Muscle of leg (tissue), 11 donors: Measurements from ENCODE around the gene PDGFD. TPM values are rescaled to one million over a fixed set of nuclear protein-coding genes. Genes with fewer than 3 reads are reported as not detected.

Source experiments
- DNase-seq: peaks from one replicate; pipeline ENCODE4 v3.0.0; 2013
- H3K27ac ChIP-seq: one replicate; pipeline ENCODE4 v1.5.1; 2013; ENCODE audit warnings: mild to moderate bottlenecking, low read length, control low read depth
- H3K27me3 ChIP-seq: one replicate; pipeline ENCODE4 v1.6.1; 2013; ENCODE audit warnings: low read length; ENCODE audit not compliant: control insufficient read depth, insufficient read depth
- H3K36me3 ChIP-seq: one replicate; pipeline ENCODE4 v1.6.1; 2013; ENCODE audit warnings: low read length; ENCODE audit not compliant: control insufficient read depth, insufficient read depth
- H3K4me1 ChIP-seq: one replicate; pipeline ENCODE4 v1.6.1; 2013; ENCODE audit warnings: low read length; ENCODE audit not compliant: control insufficient read depth, insufficient read depth
- H3K4me3 ChIP-seq: one replicate; pipeline ENCODE4 v1.5.1; 2013; ENCODE audit warnings: low read length, control low read depth
- H3K9me3 ChIP-seq: replicated peaks from 2 replicates; pipeline ENCODE4 v1.6.1; 2013; ENCODE audit warnings: low read depth, low read length; ENCODE audit not compliant: control insufficient read depth
- WGBS: methylation state at CpG from one replicate; pipeline ENCODE4 v1.1.5; 2013; ENCODE audit warnings: missing lambda C conversion rate; ENCODE audit not compliant: insufficient coverage; 5-methylcytosine and 5-hydroxymethylcytosine counted together
- polyA plus RNA-seq, 8 donors: library from polyadenylated mRNA; unstranded; fragments of 120-200 nt; gene quantifications; one replicate each; pipeline versions ENCODE4 v1.2.1 to v1.2.3, GENCODE V29; 2013; ENCODE audit warnings: inconsistent platforms in 1 of 8, low replicate concordance in 1 of 8; ENCODE audit not compliant: insufficient read length in 8 of 8, insufficient read depth in 1 of 8
- total RNA-seq: library from RNA; stranded (reverse); fragments of 120-200 nt; gene quantifications from one replicate; pipeline ENCODE4 v1.2.4, GENCODE V29; 2013

Gene PDGFD
- total and polyA plus RNA-seq, 9 donors: 10.3 to 25.7 (median 18.6) TPM

- no peaks in the 10 kb centered on the region for H3K27me3 ChIP-seq
- no peaks in the 10 kb centered on the region for H3K36me3 ChIP-seq
- 13% methylated on average over 1 of the region's 2 CpGs for WGBS
- H3K27ac ChIP-seq: no peak overlapping the region
- no peak overlapping the region for H3K4me3 ChIP-seq
- DNase-seq: peak; percentile 54
- H3K9me3 ChIP-seq: no peaks in the 10 kb centered on the region
- no peaks in the 10 kb centered on the region for H3K4me1 ChIP-seq
Measured at GRCh38 chr11:103947546-103947919, 216.4 kb downstream of the PDGFD start.

GRCh38 chr11:103946793-103947545 is 217.0 kb downstream of the PDGFD start:
- no peak for DNase-seq
- no peaks in the 10 kb centered on the region for H3K36me3 ChIP-seq
- H3K27ac ChIP-seq: no peak overlapping the region
- no peak overlapping the region for H3K4me3 ChIP-seq
- no peaks in the 10 kb centered on the region for H3K27me3 ChIP-seq
- 40% methylated on average over 1 of the region's 3 CpGs for WGBS
- H3K4me1 ChIP-seq: no peaks in the 10 kb centered on the region
- H3K9me3 ChIP-seq: no peaks in the 10 kb centered on the region

DNA sequence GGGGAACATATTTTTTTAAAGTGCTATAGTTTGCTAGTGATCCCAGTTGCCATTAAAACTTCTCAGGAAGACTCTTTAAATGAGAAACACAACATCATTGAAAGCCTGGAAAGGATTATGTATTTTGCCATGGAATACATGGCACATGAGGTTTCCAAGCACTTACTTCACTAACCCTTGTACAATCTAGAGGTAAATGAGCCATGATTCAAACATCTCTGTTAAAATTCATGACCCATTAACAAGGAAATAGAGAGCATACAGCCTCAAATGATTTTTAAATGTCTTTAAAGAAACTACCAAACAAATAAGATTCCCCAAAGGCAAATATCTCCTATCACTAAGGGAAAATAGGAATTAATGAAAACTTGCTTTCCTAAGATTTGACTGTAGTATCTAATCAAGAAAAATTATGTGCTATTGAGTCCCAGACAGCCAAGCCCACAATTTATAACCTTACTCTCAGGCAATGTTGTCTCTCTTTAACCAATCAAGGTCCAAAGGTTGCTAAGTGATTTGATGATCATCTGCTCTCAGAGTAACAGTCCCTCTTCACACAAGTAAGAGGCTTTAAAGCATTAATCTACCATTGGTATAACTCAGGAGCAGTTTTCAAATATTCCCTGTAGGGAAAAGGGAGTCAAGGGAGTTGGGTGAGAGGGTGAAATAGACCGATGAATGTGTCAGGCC is 219.6 kb downstream of the PDGFD start:
- DNase-seq: no peak
- Histone ChIP-seq H3K36me3 (no peaks in the 10 kb centered on the region), H3K27me3 (no peaks in the 10 kb centered on the region), H3K27ac (no peak overlapping the region), H3K4me1 (no peaks in the 10 kb centered on the region), H3K4me3 (no peak overlapping the region), H3K9me3 (no peaks in the 10 kb centered on the region)
- no CpG with 5 or more reads among the region's 1 CpG for WGBS

GRCh38 chr11:103942646-103943045 is 221.3 kb downstream of the PDGFD start:
- DNase-seq: no peak
- Histone ChIP-seq H3K27ac (no peak overlapping the region), H3K9me3 (no peaks in the 10 kb centered on the region), H3K4me3 (no peak overlapping the region), H3K4me1 (no peaks in the 10 kb centered on the region), H3K36me3 (no peaks in the 10 kb centered on the region), H3K27me3 (no peaks in the 10 kb centered on the region)
- no CpG with 5 or more reads among the region's 1 CpG for WGBS

GRCh38 chr11:103940551-103940950 is 223.4 kb downstream of the PDGFD start:
- Histone ChIP-seq H3K36me3 (no peaks in the 10 kb centered on the region), H3K4me1 (no peaks in the 10 kb centered on the region)
- no CpG with 5 or more reads among the region's 2 CpGs for WGBS

DNA sequence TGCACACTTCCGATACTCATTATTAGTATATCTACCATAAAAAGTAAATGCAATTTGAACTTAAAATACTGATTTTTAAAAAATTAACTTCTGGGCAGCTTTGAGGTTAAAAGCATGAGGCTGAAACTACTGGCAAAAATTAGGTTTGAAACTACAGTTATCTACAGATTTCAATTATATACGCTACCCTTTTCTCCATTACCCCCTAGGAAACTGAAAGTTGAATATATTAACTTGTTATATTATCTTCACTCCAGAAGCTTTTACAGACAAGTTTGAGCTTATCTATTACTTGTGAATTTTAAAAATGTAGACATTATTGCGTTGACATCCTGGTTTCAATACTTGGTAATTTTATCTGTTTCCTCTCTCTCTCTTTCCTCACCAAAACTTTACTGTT is 224.3 kb downstream of the PDGFD start:
- H3K36me3 ChIP-seq: no peaks in the 10 kb centered on the region
- no peaks in the 10 kb centered on the region for H3K9me3 ChIP-seq
- H3K27ac ChIP-seq: no peak overlapping the region
- H3K27me3 ChIP-seq: no peaks in the 10 kb centered on the region
- H3K4me3 ChIP-seq: no peak overlapping the region
- no CpG with 5 or more reads among the region's 3 CpGs for WGBS
- no peaks in the 10 kb centered on the region for H3K4me1 ChIP-seq
- DNase-seq: no peak

More at GRCh38 chr11:103940551-103940950, 223.4 kb downstream of the PDGFD start:
- Histone ChIP-seq H3K9me3 (no peaks in the 10 kb centered on the region), H3K4me3 (no peak overlapping the region), H3K27ac (no peak overlapping the region), H3K27me3 (no peaks in the 10 kb centered on the region)
- DNase-seq: no peak

DNA sequence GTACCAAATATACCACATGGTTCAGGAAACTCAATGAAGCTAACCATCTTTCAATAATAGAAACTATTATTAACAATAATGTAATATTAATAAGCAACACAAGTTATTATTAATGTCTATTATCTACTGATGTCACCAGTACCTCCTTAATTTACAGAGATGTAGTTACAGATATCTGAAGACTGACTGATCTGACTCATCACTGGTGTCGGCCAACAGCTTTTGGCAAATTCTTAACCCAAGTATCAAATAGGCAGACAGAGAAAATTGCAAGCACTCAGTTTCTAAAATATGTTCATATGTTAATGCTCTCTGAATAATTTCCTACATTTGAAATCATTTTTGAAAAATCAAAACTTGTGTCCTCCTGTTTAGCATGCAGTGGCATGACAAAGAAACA is 227.9 kb downstream of the PDGFD start:
- H3K27ac ChIP-seq: no peak overlapping the region
- no peak overlapping the region for H3K4me3 ChIP-seq
- peak; percentile 37 for DNase-seq
- no peaks in the 10 kb centered on the region for H3K4me1 ChIP-seq
- no CpG with 5 or more reads among the region's 1 CpG for WGBS
- no peaks in the 10 kb centered on the region for H3K27me3 ChIP-seq
- H3K9me3 ChIP-seq: no peaks in the 10 kb centered on the region
- no peaks in the 10 kb centered on the region for H3K36me3 ChIP-seq

DNA sequence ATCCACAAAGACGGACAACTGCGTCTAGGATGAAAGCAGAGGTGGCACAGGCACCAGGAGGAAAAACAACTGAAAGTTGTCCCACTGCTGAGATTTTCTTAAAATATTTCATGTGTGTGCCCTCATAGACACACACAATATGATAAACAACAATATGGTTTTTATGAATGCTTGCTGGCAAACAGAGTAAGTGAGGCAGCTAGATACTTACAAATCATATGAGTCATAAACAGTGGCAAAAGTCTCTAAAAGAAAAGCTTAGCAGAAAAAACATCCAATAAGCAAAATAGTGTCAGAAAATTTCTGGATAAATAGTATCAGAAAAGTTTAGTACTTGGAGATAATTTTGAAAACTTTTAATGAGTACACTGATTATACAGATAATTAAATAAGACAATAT is 228.7 kb downstream of the PDGFD start:
- DNase-seq: no peak
- no peak overlapping the region for H3K4me3 ChIP-seq
- H3K4me1 ChIP-seq: no peaks in the 10 kb centered on the region
- no peak overlapping the region for H3K27ac ChIP-seq
- H3K27me3 ChIP-seq: no peaks in the 10 kb centered on the region
- no peaks in the 10 kb centered on the region for H3K9me3 ChIP-seq
- no peaks in the 10 kb centered on the region for H3K36me3 ChIP-seq
- no CpG with 5 or more reads among the region's 2 CpGs for WGBS

- Histone ChIP-seq H3K4me3 (no peak overlapping the region), H3K4me1 (peaks cover 2% of the 10 kb centered on the region), H3K36me3 (no peaks in the 10 kb centered on the region), H3K9me3 (no peaks in the 10 kb centered on the region), H3K27me3 (no peaks in the 10 kb centered on the region), H3K27ac (no peak overlapping the region)
- WGBS: 76% methylated on average over 3 of the region's 3 CpGs
- no peak for DNase-seq
Measured at GRCh38 chr11:103929170-103929903, 234.6 kb downstream of the PDGFD start.

DNA sequence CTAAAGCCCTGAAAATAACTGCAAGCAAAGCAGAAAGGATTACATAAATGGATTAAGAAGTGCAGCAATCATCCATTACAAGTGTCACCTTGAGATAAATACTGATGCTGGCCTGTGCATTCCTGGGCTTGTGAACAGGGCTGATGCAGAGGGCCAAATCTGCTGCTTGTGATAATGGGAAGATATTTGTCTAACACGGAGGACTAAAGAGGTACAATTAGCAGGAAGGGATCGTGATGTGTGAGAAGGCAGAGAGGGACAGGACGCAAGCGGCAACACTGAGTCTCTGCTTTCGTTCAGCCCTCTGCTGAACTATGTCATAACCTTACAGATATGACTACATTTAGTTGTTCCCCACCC is 235.2 kb downstream of the PDGFD start:
- Histone ChIP-seq H3K36me3 (no peaks in the 10 kb centered on the region), H3K4me3 (no peak overlapping the region), H3K9me3 (no peaks in the 10 kb centered on the region), H3K27ac (no peak overlapping the region), H3K4me1 (peaks cover 2% of the 10 kb centered on the region), H3K27me3 (no peaks in the 10 kb centered on the region)
- DNase-seq: no peak
- WGBS: no CpG with 5 or more reads among the region's 5 CpGs
